Keratinocyte (primary cell): ENCODE data around the gene KPNA1. TPM values are rescaled to one million over a fixed set of nuclear protein-coding genes. Genes with fewer than 3 reads are reported as not detected.

Source experiments
- DNase-seq: peaks from one replicate; pipeline ENCODE4 v3.0.0-alpha.2; 2011; ENCODE audit warnings: low read depth, missing footprints, low spot score
- FAIRE-seq: peaks from 2 replicates; lab custom pipeline; 2011; peaks lifted over from hg19 to GRCh38; lab: Jason Lieb, UNC
- H2AFZ ChIP-seq: 2 replicates; pipeline ENCODE4 v1.6.0; 2012; ENCODE audit warnings: low read length, control low read depth, inconsistent platforms; ENCODE audit not compliant: control insufficient read depth
- H3K27ac ChIP-seq: 2 replicates; pipeline ENCODE4 v1.5.1; 2011; ENCODE audit warnings: low read length; ENCODE audit not compliant: control insufficient read depth, insufficient read depth
- H3K27me3 ChIP-seq: 3 replicates; pipeline ENCODE4 v1.6.0; 2011; ENCODE audit warnings: low read length; ENCODE audit not compliant: control insufficient read depth, insufficient read depth; ENCODE audit errors: extremely low read depth
- H3K36me3 ChIP-seq, 2 experiments: 2 replicates in 1 of 2; 3 replicates in 1 of 2; pipeline ENCODE4 v1.5.1; 2011; ENCODE audit warnings: low read length in 2 of 2, mild to moderate bottlenecking in 1 of 2; ENCODE audit not compliant: control insufficient read depth in 2 of 2, insufficient read depth in 2 of 2; ENCODE audit errors: extremely low read depth in 1 of 2
- H3K4me1 ChIP-seq: 3 replicates; pipeline ENCODE4 v1.5.1; 2011; ENCODE audit warnings: low read length; ENCODE audit not compliant: control insufficient read depth, insufficient read depth; ENCODE audit errors: extremely low read depth
- H3K4me2 ChIP-seq: 3 replicates; pipeline ENCODE4 v1.6.0; 2011; ENCODE audit warnings: low read depth, low read length; ENCODE audit not compliant: control insufficient read depth, insufficient read depth; ENCODE audit errors: extremely low read depth
- H3K4me3 ChIP-seq, 3 experiments: fragments of 200-600 bp in 1 of 3; sonication (generic) in 1 of 3; 2 replicates in 2 of 3; 3 replicates in 1 of 3; pipeline ENCODE4 v1.5.1; 2011 to 2016; ENCODE audit warnings: low read length in 3 of 3, mild to moderate bottlenecking in 3 of 3, control low read depth in 2 of 3, inconsistent platforms in 1 of 3, low read depth in 1 of 3, mixed read lengths in 1 of 3, mixed run types in 1 of 3, moderate library complexity in 1 of 3; ENCODE audit not compliant: control insufficient read depth in 2 of 3, insufficient read depth in 2 of 3; ENCODE audit errors: extremely low read depth in 1 of 3
- H3K79me2 ChIP-seq: 2 replicates; pipeline ENCODE4 v1.6.0; 2012; ENCODE audit warnings: low read length; ENCODE audit not compliant: control insufficient read depth, insufficient read depth
- H3K9ac ChIP-seq: 3 replicates; pipeline ENCODE4 v1.6.0; 2011; ENCODE audit warnings: low read length; ENCODE audit not compliant: control insufficient read depth, insufficient read depth; ENCODE audit errors: extremely low read depth
- H3K9me1 ChIP-seq: 3 replicates; pipeline ENCODE4 v1.6.0; 2011; ENCODE audit warnings: low read length; ENCODE audit not compliant: control insufficient read depth, insufficient read depth; ENCODE audit errors: extremely low read depth
- H3K9me3 ChIP-seq: 2 replicates; pipeline ENCODE4 v1.5.1; 2012; ENCODE audit warnings: low read depth, low read length; ENCODE audit not compliant: control insufficient read depth
- H4K20me1 ChIP-seq: 3 replicates; pipeline ENCODE4 v1.6.0; 2011; ENCODE audit warnings: low read length; ENCODE audit not compliant: control insufficient read depth, insufficient read depth; ENCODE audit errors: extremely low read depth
- CTCF ChIP-seq, 3 experiments: IDR thresholded peaks in 1 of 3; conservative IDR thresholded peaks in 1 of 3; optimal IDR thresholded peaks in 1 of 3; 2 replicates in 2 of 3; 3 replicates in 1 of 3; pipeline versions ENCODE3 to v1.5.1; 2011; ENCODE audit warnings: low read length in 3 of 3, mild to moderate bottlenecking in 3 of 3, moderate library complexity in 2 of 3, control low read depth in 1 of 3, inconsistent platforms in 1 of 3; ENCODE audit not compliant: insufficient read depth in 2 of 3; ENCODE audit errors: extremely low read depth in 1 of 3
- EZH2 ChIP-seq: IDR thresholded peaks from one replicate; pipeline ENCODE4 v1.6.1; 2012; ENCODE audit warnings: inconsistent platforms, mild to moderate bottlenecking, low read length, moderate library complexity
- dilution Hi-C: fragments of 300-500 bp; cut with MboI; formaldehyde crosslinking; loops from one replicate; pipeline ENCODE4 v1.7.0; 2020; ENCODE audit warnings: low sequenced_read_pairs; ENCODE audit not compliant: extremely low pct_ligation_motif_present
- polyA plus RNA-seq, 5 experiments: library from polyadenylated mRNA; depleted of rRNA in 3 of 5; stranded (reverse) in 3 of 5; stranded (forward) in 1 of 5; unstranded in 1 of 5; fragments of >200 nt; gene quantifications; 1 replicate in 1 of 5; 2 replicates in 3 of 5; 3 replicates in 1 of 5; pipeline versions ENCODE4 v1.2.1 to v1.2.3, GENCODE V29; 2011 to 2012; ENCODE audit warnings: missing spikeins in 2 of 5, low read depth in 1 of 5, low replicate concordance in 1 of 5

The KPNA1 gene
- polyA plus RNA-seq, 1 donor (not counting 4 experiments of a cell fraction or from before 2014, with no cell fraction given) = 66.7 TPM

GRCh38 chr3:122481390-122481789, 33.3 kb downstream of the KPNA1 start:
- H3K4me1 ChIP-seq = peaks cover 18% of the 10 kb centered on the region
- no peaks in the 10 kb centered on the region for H3K9me1 ChIP-seq
- peaks cover 63% of the 10 kb centered on the region for H3K79me2 ChIP-seq
- H3K27ac ChIP-seq = no peak overlapping the region
- TF ChIP-seq CTCF (optimal IDR thresholded peaks at IDR 0.05 in 1 of 3, IDR thresholded peaks at IDR 0.05 in 1 of 3, conservative IDR thresholded peaks at IDR 0.05 in 1 of 3; ENCODE audit: extremely low read depth in 1 of 3, insufficient read depth in 2 of 3, low read length in 3 of 3) (no peak), EZH2 (no peak)
- no peak overlapping the region for H3K9ac ChIP-seq
- no peak overlapping the region for H2AFZ ChIP-seq
- H3K27me3 ChIP-seq = no peaks in the 10 kb centered on the region
- peaks cover 4% of the 10 kb centered on the region for H4K20me1 ChIP-seq
- FAIRE-seq (no peak), DNase-seq (no peak)
- no peaks in the 10 kb centered on the region for H3K9me3 ChIP-seq
- H3K4me2 ChIP-seq = no peak overlapping the region
- no peak overlapping the region for H3K4me3 ChIP-seq
- dilution Hi-C loops = no loop called here
- no peaks in the 10 kb centered on the region for H3K36me3 ChIP-seq

GRCh38 chr3:122476532-122476931, 38.2 kb downstream of the KPNA1 start:
- Histone ChIP-seq H3K27me3 (no peaks in the 10 kb centered on the region), H3K4me3 (no peak overlapping the region), H3K4me2 (no peak overlapping the region), H3K9ac (no peak overlapping the region), H3K9me3 (no peaks in the 10 kb centered on the region), H4K20me1 (peaks cover 3% of the 10 kb centered on the region), H3K9me1 (no peaks in the 10 kb centered on the region), H3K79me2 (peaks cover 89% of the 10 kb centered on the region), H2AFZ (no peak overlapping the region), H3K4me1 (no peaks in the 10 kb centered on the region), H3K27ac (no peak overlapping the region), H3K36me3 (no peaks in the 10 kb centered on the region)
- DNase-seq (no peak), FAIRE-seq (no peak)
- dilution Hi-C loops = no loop called here
- no peak for TF ChIP-seq CTCF (optimal IDR thresholded peaks at IDR 0.05 in 1 of 3, IDR thresholded peaks at IDR 0.05 in 1 of 3, conservative IDR thresholded peaks at IDR 0.05 in 1 of 3; ENCODE audit: extremely low read depth in 1 of 3, insufficient read depth in 2 of 3, low read length in 3 of 3)
- TF ChIP-seq EZH2 = no peak
